ENCODE data around the gene PIEZO2.

- TF ChIP-seq POLR2AphosphoS5 (IDR thresholded peaks at IDR 0.05; ENCODE audit: low read depth, low read length) (no peak), CTCF (IDR thresholded peaks at IDR 0.05) (no peak), SIN3A (IDR thresholded peaks at IDR 0.05; ENCODE audit: borderline replicate concordance, insufficient read depth, low read depth, low read length) (no peak)
Measured at GRCh38 chr18:10663750-10664149, 485.6 kb downstream of the PIEZO2 start.

All from Panc1 (cell line).